Left ventricle myocardium inferior (tissue), 1 donor: ENCODE results near the gene UROD. TPM values are rescaled to one million over a fixed set of nuclear protein-coding genes. Genes with fewer than 3 reads are reported as not detected.

ENCODE experiments used
- DNase-seq: peaks from one replicate; pipeline ENCODE4 v3.0.0-alpha.2; 2020
- H3K27ac ChIP-seq: fragments of 200-600 bp; replicated peaks from 2 replicates; pipeline ENCODE4 v1.8.0; 2021
- H3K27me3 ChIP-seq: fragments of 200-600 bp; 2 replicates; pipeline ENCODE4 v1.8.0; 2021; ENCODE audit warnings: low read depth
- H3K36me3 ChIP-seq: fragments of 200-600 bp; 2 replicates; pipeline ENCODE4 v1.8.0; 2021
- H3K4me1 ChIP-seq: fragments of 200-600 bp; 2 replicates; pipeline ENCODE4 v1.8.0; 2021
- H3K4me3 ChIP-seq: fragments of 200-600 bp; 2 replicates; pipeline ENCODE4 v1.8.0; 2021; ENCODE audit warnings: mild to moderate bottlenecking, moderate library complexity
- H3K9me3 ChIP-seq: fragments of 200-600 bp; replicated peaks from 2 replicates; pipeline ENCODE4 v1.8.0; 2021
- CTCF ChIP-seq: fragments of 200-600 bp; IDR thresholded peaks from 2 replicates; pipeline ENCODE4 v1.8.0; 2021; ENCODE audit warnings: antibody characterized with exemption, mild to moderate bottlenecking, borderline replicate concordance
- intact Hi-C: fragments of 100-400 bp; cut with micrococcal nuclease; formaldehyde crosslinking; loops from one replicate; pipeline ENCODE4 v1.11.0; 2022
- total RNA-seq: library from RNA; stranded (reverse); fragmentation: NEBNext Ultra II Directional; extraction: Animal tissue kit (Norgen Biotek cat#: 25700); gene quantifications from one replicate; pipeline ENCODE4 v1.2.1, GENCODE V29; 2021
- donor health status: DM: no; HTN: yes; CAD: no; lungs with severe emphysema.

UROD gene
- total RNA-seq, 1 donor from 2014 or later, result 67.5 TPM

GRCh38 chr1:45016767-45017166, 4.7 kb downstream of the UROD start:
- Histone ChIP-seq H3K36me3 (peaks cover 12% of the 10 kb centered on the region), H3K27ac (no peak overlapping the region), H3K27me3 (no peaks in the 10 kb centered on the region), H3K4me3 (no peak overlapping the region), H3K4me1 (peaks cover 29% of the 10 kb centered on the region), H3K9me3 (no peaks in the 10 kb centered on the region)
- DNase-seq, result no peak
- intact Hi-C loops, result loop anchor here (10.0 kb wide), 1 partner anchor 478 kb away; the partner anchor contains the start of gene TESK2
- no peak for TF ChIP-seq CTCF

- H3K9me3 ChIP-seq, result no peaks in the 10 kb centered on the region
- DNase-seq, result no peak
- intact Hi-C loops, result loop anchor here (10.0 kb wide), 1 partner anchor 476 kb away; the partner anchor contains the start of gene TESK2
- H3K4me3 ChIP-seq, result no peak overlapping the region
- no peak overlapping the region for H3K27ac ChIP-seq
- H3K36me3 ChIP-seq, result peaks cover 9% of the 10 kb centered on the region
- peaks cover 12% of the 10 kb centered on the region for H3K4me1 ChIP-seq
- no peaks in the 10 kb centered on the region for H3K27me3 ChIP-seq
- TF ChIP-seq CTCF, result peak; percentile 66
Measured at GRCh38 chr1:45018599-45019230, 6.7 kb downstream of the UROD start.

- Histone ChIP-seq H3K9me3 (no peaks in the 10 kb centered on the region), H3K36me3 (no peaks in the 10 kb centered on the region), H3K27ac (no peak overlapping the region), H3K4me3 (no peak overlapping the region), H3K4me1 (no peaks in the 10 kb centered on the region), H3K27me3 (no peaks in the 10 kb centered on the region)
- no peak for TF ChIP-seq CTCF
- DNase-seq, result no peak
- intact Hi-C loops, result no loop called here
Measured at GRCh38 chr1:45023663-45024062, 11.6 kb downstream of the UROD start.

- TF ChIP-seq CTCF, result no peak
Measured at GRCh38 chr1:45026446-45026845, 14.4 kb downstream of the UROD start.

GRCh38 chr1:45032837-45033236, 20.8 kb downstream of the UROD start:
- DNase-seq, result no peak
- intact Hi-C loops, result no loop called here
- no peak for TF ChIP-seq CTCF

More at GRCh38 chr1:45026446-45026845, 14.4 kb downstream of the UROD start:
- H3K27ac ChIP-seq, result no peak overlapping the region
- no peaks in the 10 kb centered on the region for H3K27me3 ChIP-seq
- intact Hi-C loops, result no loop called here
- H3K36me3 ChIP-seq, result no peaks in the 10 kb centered on the region
- no peak overlapping the region for H3K4me3 ChIP-seq
- no peak for DNase-seq
- no peaks in the 10 kb centered on the region for H3K9me3 ChIP-seq
- H3K4me1 ChIP-seq, result no peaks in the 10 kb centered on the region

More at GRCh38 chr1:45032837-45033236, 20.8 kb downstream of the UROD start:
- Histone ChIP-seq H3K4me1 (no peaks in the 10 kb centered on the region), H3K27ac (no peak overlapping the region), H3K9me3 (no peaks in the 10 kb centered on the region), H3K36me3 (peaks cover 6% of the 10 kb centered on the region), H3K4me3 (no peak overlapping the region), H3K27me3 (no peaks in the 10 kb centered on the region)
